H1 (cell line): ENCODE data around the gene ITSN1. TPM values are rescaled to one million over a fixed set of nuclear protein-coding genes. Genes with fewer than 3 reads are reported as not detected.

Source experiments
- BACH1 ChIP-seq: IDR thresholded peaks from 2 replicates; pipeline ENCODE4 v1.6.1; 2012; ENCODE audit warnings: low read length, improper control_type of control experiment
- BRCA1 ChIP-seq: IDR thresholded peaks from 2 replicates; pipeline ENCODE4 v1.6.1; 2012; ENCODE audit warnings: low read depth, low read length, improper control_type of control experiment
- CEBPB ChIP-seq: IDR thresholded peaks from 2 replicates; pipeline ENCODE4 v1.6.1; 2012; ENCODE audit warnings: low read depth, low read length
- CHD1 ChIP-seq: IDR thresholded peaks from 2 replicates; pipeline ENCODE4 v1.6.1; 2012; ENCODE audit warnings: low read depth, low read length, improper control_type of control experiment
- EGR1 ChIP-seq: IDR thresholded peaks from 2 replicates; pipeline ENCODE4 v1.6.1; 2011; ENCODE audit warnings: low read depth, low read length, borderline replicate concordance
- MAFK ChIP-seq: IDR thresholded peaks from 2 replicates; pipeline ENCODE4 v1.6.1; 2012; ENCODE audit warnings: low read depth, mild to moderate bottlenecking, improper control_type of control experiment, low read length
- MAX ChIP-seq: IDR thresholded peaks from 2 replicates; pipeline ENCODE4 v1.6.1; 2012; ENCODE audit warnings: inconsistent platforms
- POLR2AphosphoS5 ChIP-seq: IDR thresholded peaks from 2 replicates; pipeline ENCODE4 v1.6.1; 2011; ENCODE audit warnings: low read depth, low read length
- RFX5 ChIP-seq: IDR thresholded peaks from 2 replicates; pipeline ENCODE4 v1.6.1; 2011; ENCODE audit warnings: low read depth, low read length, improper control_type of control experiment, borderline replicate concordance
- SAP30 ChIP-seq: fragments of 300-600 bp; sonication (generic); IDR thresholded peaks from 2 replicates; pipeline ENCODE4 v1.7.1; 2012; ENCODE audit warnings: low read length, moderate library complexity, mild to moderate bottlenecking, inconsistent platforms; ENCODE audit not compliant: insufficient read depth, insufficient replicate concordance
- TAF7 ChIP-seq: optimal IDR thresholded peaks from 2 replicates; pipeline ENCODE3; 2011; ENCODE audit warnings: low read depth, mild to moderate bottlenecking, inconsistent platforms, low read length, moderate library complexity, borderline replicate concordance
- polyA plus RNA-seq, 7 experiments: library from polyadenylated mRNA; depleted of rRNA in 3 of 7; stranded (reverse) in 5 of 7; unstranded in 2 of 7; fragments of >200 nt in 5 of 7; fragments of 200-250 nt in 2 of 7; gene quantifications; 1 replicate in 5 of 7; 2 replicates in 1 of 7; 4 replicates in 1 of 7; pipeline versions ENCODE4 v1.2.1 to v1.2.3, GENCODE V29; 2011 to 2013; ENCODE audit warnings: missing spikeins in 2 of 7, mixed read lengths in 2 of 7
- total RNA-seq: library from RNA; stranded (reverse); fragmentation: NEBNext Ultra II Directional; extraction: Animal tissue kit (Norgen Biotek cat#: 25700); gene quantifications from 2 replicates; pipeline ENCODE4 v1.2.1, GENCODE V29; 2021

The ITSN1 gene
- total and polyA plus RNA-seq, 2 of the 8 experiments (the other 6 are each of a cell fraction or from before 2014, with no cell fraction given): 60.8 to 78.1 TPM

- TF ChIP-seq SAP30 (no peak), TAF7 (no peak), BACH1 (no peak), MAX (no peak), EGR1 (no peak), POLR2AphosphoS5 (no peak), MAFK (no peak), CHD1 (no peak), RFX5 (no peak), CEBPB (no peak), BRCA1 (no peak)
Measured at GRCh38 chr21:33883118-33883517, 240.8 kb downstream of the ITSN1 start (continued).
